HFF-Myc (cell line): Measurements from ENCODE around the gene ARID1A.

Experiments used
- DNase-seq: peaks from one replicate; pipeline ENCODE4 v3.0.0-alpha.2; 2011; ENCODE audit warnings: low read depth; ENCODE audit errors: extremely low read depth
- H3K4me3 ChIP-seq: replicated peaks from 2 replicates; pipeline ENCODE4 v1.5.1; 2011; ENCODE audit warnings: low read depth, mild to moderate bottlenecking, control low read depth, low read length
- CTCF ChIP-seq: IDR thresholded peaks from 2 replicates; pipeline ENCODE4 v1.5.1; 2012; ENCODE audit warnings: mild to moderate bottlenecking, low read depth, low read length, control low read depth; ENCODE audit errors: missing control alignments

Gene ARID1A

GRCh38 chr1:26828411-26828991 lies 132.7 kb downstream of the ARID1A start:
- DNase-seq = no peak
- TF ChIP-seq CTCF = no peak
- H3K4me3 ChIP-seq = peak overlapping the region; percentile 66

- DNase-seq = no peak
- H3K4me3 ChIP-seq = peak overlapping the region; percentile 66; the same call in 1 of the 2 replicates
- TF ChIP-seq CTCF = no peak
These were observed 133.5 kb downstream of the ARID1A start for GRCh38 chr1:26829184-26829911.

- TF ChIP-seq CTCF = no peak
- no peak for DNase-seq
- H3K4me3 ChIP-seq = no peak overlapping the region
These were observed 135.2 kb downstream of the ARID1A start for GRCh38 chr1:26831059-26831458.
